ENCODE results near the gene SGMS2. TPM values are rescaled to one million over a fixed set of nuclear protein-coding genes. Genes with fewer than 3 reads are reported as not detected.
A peak's percentile ranks its signal among the peaks of the same experiment; 100 is the strongest.

SGMS2 gene
- total and polyA plus RNA-seq, 2 donors (not counting 1 experiment from before 2014, with no cell fraction given): 0.12 TPM; not detected in 1

- H3K79me2 ChIP-seq (ENCODE audit: control insufficient read depth, insufficient read depth, low read length): peaks cover 13% of the 10 kb centered on the region
- no peaks in the 10 kb centered on the region for H3K27me3 Mint-ChIP-seq
- H3K27me3 ChIP-seq (replicated peaks in 1 of 4; ENCODE audit: control extremely low read depth in 1 of 4, control insufficient read depth in 3 of 4, insufficient read depth in 4 of 4, low read length in 3 of 4): no peaks in the 10 kb centered on the region
- peaks cover 44% of the 10 kb centered on the region for H3K4me1 Mint-ChIP-seq
- H3K4me1 ChIP-seq (ENCODE audit: control insufficient read depth in 2 of 2, insufficient read depth in 2 of 2, low read length in 2 of 2): peaks cover 20 to 22% of the 10 kb centered on the region in 2 donors
- no peaks in the 10 kb centered on the region for H4K20me1 ChIP-seq (ENCODE audit: control insufficient read depth, insufficient read depth, low read length, poor library complexity, severe bottlenecking)
- POLR2A ChIA-PET: no interaction called here
- H3K36me3 ChIP-seq (replicated peaks in 1 of 2; ENCODE audit: control extremely low read depth in 1 of 2, control insufficient read depth in 1 of 2, extremely low read depth in 1 of 2, insufficient read depth in 2 of 2, low read length in 1 of 2): peaks cover 0 to 1% of the 10 kb centered on the region in 2 experiments
- CTCF ChIA-PET: interaction anchor here (1.3 kb wide), 1 partner anchor 82 kb away, joined by 5 read pairs; no protein-coding TSS in a partner anchor
- H3K4me2 ChIP-seq (replicated peaks; ENCODE audit: low read depth, low read length, poor library complexity, severe bottlenecking): peak overlapping the region; percentile 53
- peak overlapping the region; percentile 5 for H3K9ac ChIP-seq (ENCODE audit: low read length)
- no CpG with 5 or more reads among the region's 2 CpGs for whole genome bisulfite sequencing (ENCODE audit: insufficient coverage)
- no peaks in the 10 kb centered on the region for H3K9me3 Mint-ChIP-seq (ENCODE audit: insufficient read depth)
- no peaks in the 10 kb centered on the region for H3K9me3 ChIP-seq (ENCODE audit: control extremely low read depth in 1 of 3, control insufficient read depth in 2 of 3, insufficient read depth in 1 of 3, low read length in 2 of 3)
- ATAC-seq (ENCODE audit: low read depth) (no peak), DNase-seq (peak; percentile 52)
- intact Hi-C loops (cut with micrococcal nuclease): no loop called here
- peak overlapping the region; percentile 47 for H2AFZ ChIP-seq (ENCODE audit: insufficient read depth, low read depth, low read length, poor library complexity, severe bottlenecking)
- peak overlapping the region in 2 of 5 experiments; percentile 6 to 28 for H3K4me3 ChIP-seq (ENCODE audit: control extremely low read depth in 1 of 5, extremely low read depth in 1 of 5, insufficient read depth in 1 of 5, low read depth in 2 of 5, low read length in 4 of 5)
- peak overlapping the region; percentile 88 for H3K27ac Mint-ChIP-seq
- H3K4me3 Mint-ChIP-seq: peak overlapping the region; percentile 57
- no peak for TF ChIP-seq EZH2 (IDR thresholded peaks at IDR 0.05; ENCODE audit: borderline replicate concordance, insufficient read depth, low read depth, low read length, poor library complexity, severe bottlenecking)
- no peak for TF ChIP-seq CTCF (IDR thresholded peaks at IDR 0.05)
- H3K27ac ChIP-seq (ENCODE audit: low read length in 2 of 2): peak overlapping the region; percentile 39 to 82
These were observed 112.3 kb downstream of the SGMS2 start for GRCh38 chr4:107937040-107937439.

GRCh38 chr4:107939307-107939706 is 114.6 kb downstream of the SGMS2 start:
- no peaks in the 10 kb centered on the region for H3K27me3 Mint-ChIP-seq
- POLR2A ChIA-PET: no interaction called here
- peaks cover 0 to 2% (median 0%) of the 10 kb centered on the region in 3 donors for H3K9me3 ChIP-seq (ENCODE audit: control extremely low read depth in 1 of 3, control insufficient read depth in 2 of 3, insufficient read depth in 1 of 3, low read length in 2 of 3)
- no CpG with 5 or more reads among the region's 1 CpG for WGBS (ENCODE audit: insufficient coverage)
- ATAC-seq (ENCODE audit: low read depth): no peak
- H4K20me1 ChIP-seq (ENCODE audit: control insufficient read depth, insufficient read depth, low read length, poor library complexity, severe bottlenecking): no peaks in the 10 kb centered on the region
- peaks cover 8 to 12% of the 10 kb centered on the region in 2 donors for H3K4me1 ChIP-seq (ENCODE audit: control insufficient read depth in 2 of 2, insufficient read depth in 2 of 2, low read length in 2 of 2)
- CTCF ChIA-PET: no interaction called here
- no peak overlapping the region for H3K4me3 Mint-ChIP-seq
- no peak overlapping the region for H3K4me3 ChIP-seq (ENCODE audit: control extremely low read depth in 1 of 5, extremely low read depth in 1 of 5, insufficient read depth in 1 of 5, low read depth in 2 of 5, low read length in 4 of 5)
- no peak overlapping the region for H3K4me2 ChIP-seq (replicated peaks; ENCODE audit: low read depth, low read length, poor library complexity, severe bottlenecking)
- H3K79me2 ChIP-seq (ENCODE audit: control insufficient read depth, insufficient read depth, low read length): peaks cover 13% of the 10 kb centered on the region
- H3K9ac ChIP-seq (ENCODE audit: low read length): no peak overlapping the region
- H3K27ac Mint-ChIP-seq: no peak overlapping the region
- H2AFZ ChIP-seq (ENCODE audit: insufficient read depth, low read depth, low read length, poor library complexity, severe bottlenecking): no peak overlapping the region
- intact Hi-C loops (cut with micrococcal nuclease): no loop called here
- H3K9me3 Mint-ChIP-seq (ENCODE audit: insufficient read depth): no peaks in the 10 kb centered on the region
- peaks cover 22% of the 10 kb centered on the region for H3K4me1 Mint-ChIP-seq
- TF ChIP-seq CTCF (IDR thresholded peaks at IDR 0.05) (no peak), EZH2 (IDR thresholded peaks at IDR 0.05; ENCODE audit: borderline replicate concordance, insufficient read depth, low read depth, low read length, poor library complexity, severe bottlenecking) (no peak)
- H3K36me3 ChIP-seq (replicated peaks in 1 of 2; ENCODE audit: control extremely low read depth in 1 of 2, control insufficient read depth in 1 of 2, extremely low read depth in 1 of 2, insufficient read depth in 2 of 2, low read length in 1 of 2): peaks cover 0 to 4% of the 10 kb centered on the region in 2 experiments
- no peak for DNase-seq
- H3K27me3 ChIP-seq (replicated peaks in 1 of 4; ENCODE audit: control extremely low read depth in 1 of 4, control insufficient read depth in 3 of 4, insufficient read depth in 4 of 4, low read length in 3 of 4): no peaks in the 10 kb centered on the region
- no peak overlapping the region for H3K27ac ChIP-seq (ENCODE audit: low read length in 2 of 2)

Data from B cell (primary cell).